Upper lobe of left lung (tissue), 6 donors: ENCODE data around the gene SIGLEC9. TPM values are rescaled to one million over a fixed set of nuclear protein-coding genes. Genes with fewer than 3 reads are reported as not detected.

ENCODE experiments used
- ATAC-seq, 2 donors: fragments of 200-7000 bp; cut with Tn5 transposase; one replicate each; pipeline ENCODE4 v1.9.1; 2022; ENCODE audit warnings: mild to moderate bottlenecking in 2 of 2, moderate library complexity in 2 of 2; ENCODE audit not compliant: low FRiP score in 2 of 2
- DNase-seq, 2 donors: peaks; one replicate each; pipeline ENCODE4 v3.0.0-alpha.2; 2019 to 2020
- H3K27ac ChIP-seq, 4 donors: fragments of 200-600 bp; sonication (generic); one replicate each; pipeline ENCODE4 v1.5.1; 2016 to 2019
- H3K27me3 ChIP-seq, 4 donors: fragments of 200-600 bp; sonication (generic); one replicate each; pipeline ENCODE4 v1.5.1; 2017 to 2019
- H3K36me3 ChIP-seq, 4 donors: fragments of 200-600 bp; sonication (generic); one replicate each; pipeline ENCODE4 v1.5.1; 2016 to 2019
- H3K4me1 ChIP-seq, 4 donors: fragments of 200-600 bp; sonication (generic); one replicate each; pipeline ENCODE4 v1.5.1; 2018 to 2019
- H3K4me3 ChIP-seq, 4 donors: fragments of 200-600 bp; sonication (generic); one replicate each; pipeline ENCODE4 v1.5.1; 2017 to 2019; ENCODE audit warnings: mild to moderate bottlenecking in 2 of 4, moderate library complexity in 1 of 4
- H3K9me3 ChIP-seq, 4 donors: fragments of 200-600 bp; sonication (generic); one replicate each; pipeline ENCODE4 v1.5.1; 2018 to 2019
- EP300 ChIP-seq, 4 donors: sonication (generic); formaldehyde crosslinking; IDR thresholded peaks; one replicate each; pipeline ENCODE4 v1.5.1; 2017; ENCODE audit warnings: antibody characterized with exemption in 4 of 4, control low read depth in 2 of 4
- POLR2A ChIP-seq, 4 donors: fragments of 450-650 bp; IDR thresholded peaks; one replicate each; pipeline ENCODE4 v1.5.1; 2016 to 2017; ENCODE audit warnings: antibody characterized with exemption in 4 of 4, mild to moderate bottlenecking in 2 of 4
- POLR2AphosphoS5 ChIP-seq, 2 donors: sonication (generic); formaldehyde crosslinking; IDR thresholded peaks; one replicate each; pipeline ENCODE4 v1.5.1; 2017; ENCODE audit warnings: antibody characterized with exemption in 2 of 2
- WGBS, 2 donors: methylation state at CpG; one replicate each; pipeline ENCODE4 v1.1.5; 2017 to 2018; 5-methylcytosine and 5-hydroxymethylcytosine counted together
- total RNA-seq, 6 donors: library from RNA; depleted of rRNA in 4 of 6; stranded (reverse); fragments of >200 nt in 4 of 6; gene quantifications; one replicate each; pipeline versions ENCODE4 v1.1.0 to v1.2.1, GENCODE V29; 2016 to 2021
- TF ChIP-seq, protein P1 (sequence below), 6 experiments: fragments of 450-650 bp in 4 of 6; fragments of 200-600 bp in 2 of 6; sonication (generic) in 2 of 6; IDR thresholded peaks; one replicate each; pipeline ENCODE4 v1.5.1; 2016 to 2019; ENCODE audit warnings: antibody characterized with exemption in 6 of 6
- donor health status: DM: no; HTN: no; CAD: no; lungs with moderate emphysema.
- donor health status: DM: no; HTN: yes; CAD: no; lungs with severe emphysema.

Gene SIGLEC9
- total RNA-seq, 6 donors from 2014 or later, result 6.8 to 47.1 (median 24.6) TPM

- Histone ChIP-seq H3K27ac (no peak overlapping the region), H3K4me1 (peaks cover 0 to 4% (median 0%) of the 10 kb centered on the region in 4 donors), H3K9me3 (no peaks in the 10 kb centered on the region), H3K4me3 (no peak overlapping the region), H3K27me3 (no peaks in the 10 kb centered on the region), H3K36me3 (peaks cover 3 to 66% (median 26%) of the 10 kb centered on the region in 4 donors)
- DNase-seq, result no peak
- ATAC-seq, result no peak
- WGBS, 2 donors, result 72 to 76% methylated on average over 3 of the region's 3 CpGs
- TF ChIP-seq, protein P1, sequence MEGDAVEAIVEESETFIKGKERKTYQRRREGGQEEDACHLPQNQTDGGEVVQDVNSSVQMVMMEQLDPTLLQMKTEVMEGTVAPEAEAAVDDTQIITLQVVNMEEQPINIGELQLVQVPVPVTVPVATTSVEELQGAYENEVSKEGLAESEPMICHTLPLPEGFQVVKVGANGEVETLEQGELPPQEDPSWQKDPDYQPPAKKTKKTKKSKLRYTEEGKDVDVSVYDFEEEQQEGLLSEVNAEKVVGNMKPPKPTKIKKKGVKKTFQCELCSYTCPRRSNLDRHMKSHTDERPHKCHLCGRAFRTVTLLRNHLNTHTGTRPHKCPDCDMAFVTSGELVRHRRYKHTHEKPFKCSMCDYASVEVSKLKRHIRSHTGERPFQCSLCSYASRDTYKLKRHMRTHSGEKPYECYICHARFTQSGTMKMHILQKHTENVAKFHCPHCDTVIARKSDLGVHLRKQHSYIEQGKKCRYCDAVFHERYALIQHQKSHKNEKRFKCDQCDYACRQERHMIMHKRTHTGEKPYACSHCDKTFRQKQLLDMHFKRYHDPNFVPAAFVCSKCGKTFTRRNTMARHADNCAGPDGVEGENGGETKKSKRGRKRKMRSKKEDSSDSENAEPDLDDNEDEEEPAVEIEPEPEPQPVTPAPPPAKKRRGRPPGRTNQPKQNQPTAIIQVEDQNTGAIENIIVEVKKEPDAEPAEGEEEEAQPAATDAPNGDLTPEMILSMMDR (IDR thresholded peaks at IDR 0.05), result no peak
- TF ChIP-seq POLR2A (IDR thresholded peaks at IDR 0.05) (no peak), EP300 (IDR thresholded peaks at IDR 0.05) (no peak), POLR2AphosphoS5 (IDR thresholded peaks at IDR 0.05) (no peak)
Measured at GRCh38 chr19:51100601-51101000, 24.1 kb upstream of the SIGLEC9 start.

DNA sequence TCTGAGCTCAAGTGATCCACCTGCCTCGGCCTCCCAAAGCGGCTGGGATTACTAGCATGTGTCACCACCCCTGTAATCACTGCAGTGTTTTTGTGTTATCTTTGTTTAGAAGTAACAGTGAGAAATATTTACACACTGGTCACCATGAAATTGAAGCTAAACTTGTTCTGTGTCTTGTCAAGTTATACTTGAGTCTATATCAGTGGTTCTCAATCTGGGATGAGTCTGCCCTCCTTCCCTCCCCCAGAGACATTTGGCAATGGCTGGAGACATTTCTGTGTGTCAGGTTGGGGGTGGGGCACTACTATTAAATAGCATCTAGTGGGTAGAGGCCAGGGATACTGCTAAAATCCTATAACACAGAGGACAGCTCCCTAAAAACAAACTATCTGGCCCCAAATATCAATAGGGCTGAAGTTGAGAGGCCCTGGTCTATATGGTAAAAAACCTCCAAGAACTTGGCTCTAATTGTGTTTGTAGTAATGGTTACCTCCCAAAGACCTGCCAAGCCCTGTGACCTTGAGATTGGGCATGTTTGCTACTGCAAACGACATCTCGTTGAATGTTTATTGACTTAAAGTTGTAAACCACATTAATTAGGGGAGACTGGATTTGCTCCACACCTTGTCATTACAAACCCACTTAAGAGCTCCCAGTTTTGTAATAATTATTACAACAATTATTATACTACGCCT is 23.4 kb upstream of the SIGLEC9 start:
- DNase-seq, result no peak
- H3K27ac ChIP-seq, result no peak overlapping the region
- TF ChIP-seq POLR2AphosphoS5 (IDR thresholded peaks at IDR 0.05) (no peak), POLR2A (IDR thresholded peaks at IDR 0.05) (no peak), EP300 (IDR thresholded peaks at IDR 0.05) (no peak)
- TF ChIP-seq, protein P1 (IDR thresholded peaks at IDR 0.05), result no peak
- H3K4me1 ChIP-seq, result peaks cover 0 to 7% (median 0%) of the 10 kb centered on the region in 4 donors
- ATAC-seq, result no peak
- no peaks in the 10 kb centered on the region for H3K9me3 ChIP-seq
- H3K4me3 ChIP-seq, result no peak overlapping the region
- 77 to 82% methylated on average over 5 of the region's 5 CpGs for WGBS, 2 donors
- no peaks in the 10 kb centered on the region for H3K27me3 ChIP-seq
- H3K36me3 ChIP-seq, result peaks cover 3 to 67% (median 26%) of the 10 kb centered on the region in 4 donors

DNA sequence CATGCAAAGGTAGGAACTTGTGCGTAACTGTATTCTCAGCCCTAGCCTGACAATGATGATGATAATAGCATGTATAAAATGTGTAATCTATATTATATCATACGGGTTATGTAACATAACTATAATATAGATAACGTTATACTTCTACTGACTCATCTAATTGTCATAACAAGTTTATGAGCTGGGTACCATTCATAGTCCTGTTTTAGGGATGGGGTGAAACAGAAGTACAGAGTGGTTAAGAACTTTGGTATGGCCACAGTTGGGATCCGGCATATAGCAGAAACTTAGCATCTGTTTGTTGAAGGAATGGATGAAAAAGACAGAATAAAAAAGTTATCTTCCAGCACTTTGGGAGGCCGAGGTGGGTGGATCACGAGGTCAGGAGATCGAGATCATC is 21.7 kb upstream of the SIGLEC9 start:
- DNase-seq (no peak), ATAC-seq (no peak)
- H3K4me1 ChIP-seq, result peaks cover 10 to 16% (median 11%) of the 10 kb centered on the region in 4 donors
- 87 to 96% methylated on average over 7 of the region's 7 CpGs for WGBS, 2 donors
- no peak overlapping the region for H3K27ac ChIP-seq
- H3K36me3 ChIP-seq, result peaks cover 3 to 63% (median 26%) of the 10 kb centered on the region in 4 donors
- no peaks in the 10 kb centered on the region for H3K9me3 ChIP-seq
- no peaks in the 10 kb centered on the region for H3K27me3 ChIP-seq
- H3K4me3 ChIP-seq, result no peak overlapping the region
- TF ChIP-seq POLR2AphosphoS5 (IDR thresholded peaks at IDR 0.05), result no peak

DNA sequence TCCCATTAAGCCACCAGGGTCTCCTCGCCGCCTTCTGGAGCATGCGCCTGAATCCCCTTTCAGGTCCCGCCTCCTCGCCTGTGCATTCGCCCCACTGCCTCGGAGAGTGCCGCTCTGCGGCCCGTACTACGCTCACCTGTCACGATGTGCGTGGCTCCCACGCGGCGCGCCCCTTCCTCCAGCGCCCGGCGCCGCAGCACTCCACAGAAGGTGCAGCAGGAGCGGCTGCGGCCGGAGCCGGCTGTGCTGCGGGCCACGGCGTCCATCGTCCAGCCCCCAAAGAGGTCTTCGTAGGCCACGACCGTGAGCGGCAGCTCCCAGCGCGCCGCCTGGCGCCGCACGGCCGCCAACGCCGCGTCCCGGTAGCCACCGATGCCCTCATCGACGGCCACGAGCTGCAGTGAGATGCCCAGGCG is 20.8 kb upstream of the SIGLEC9 start:
- DNase-seq, result peak in 1 of 2 donors; percentile 83
- 93 to 94% methylated on average over 35 to 43 of the region's 49 CpGs for WGBS, 2 donors

GRCh38 chr19:51107406-51108065 is 17.2 kb upstream of the SIGLEC9 start:
- TF ChIP-seq POLR2A (IDR thresholded peaks at IDR 0.05) (no peak), EP300 (IDR thresholded peaks at IDR 0.05) (no peak), POLR2AphosphoS5 (IDR thresholded peaks at IDR 0.05) (no peak)
- TF ChIP-seq, protein P1 (IDR thresholded peaks at IDR 0.05), result no peak
- no peaks in the 10 kb centered on the region for H3K27me3 ChIP-seq
- peak overlapping the region; percentile 54 to 82 (median 68) for H3K27ac ChIP-seq
- 21% methylated on average over 17 to 18 of the region's 18 CpGs for WGBS, 2 donors
- H3K9me3 ChIP-seq, result no peaks in the 10 kb centered on the region
- H3K4me3 ChIP-seq, result peak overlapping the region; percentile 32 to 78 (median 72)
- DNase-seq, result peak in 1 of 2 donors; percentile 79
- H3K36me3 ChIP-seq, result peaks cover 3 to 26% (median 14%) of the 10 kb centered on the region in 4 donors
- H3K4me1 ChIP-seq, result peaks cover 12 to 21% (median 15%) of the 10 kb centered on the region in 4 donors
- no peak for ATAC-seq

More for the DNA sequence above, 20.8 kb upstream of the SIGLEC9 start:
- no peak for ATAC-seq
- H3K9me3 ChIP-seq, result no peaks in the 10 kb centered on the region
- TF ChIP-seq POLR2A (IDR thresholded peaks at IDR 0.05) (no peak), POLR2AphosphoS5 (IDR thresholded peaks at IDR 0.05) (no peak), EP300 (IDR thresholded peaks at IDR 0.05) (no peak)
- TF ChIP-seq, protein P1 (IDR thresholded peaks at IDR 0.05), result no peak
- H3K4me3 ChIP-seq, result no peak overlapping the region
- H3K27me3 ChIP-seq, result no peaks in the 10 kb centered on the region
- H3K27ac ChIP-seq, result no peak overlapping the region
- peaks cover 3 to 56% (median 24%) of the 10 kb centered on the region in 4 donors for H3K36me3 ChIP-seq
- peaks cover 12 to 19% (median 13%) of the 10 kb centered on the region in 4 donors for H3K4me1 ChIP-seq
